ENCODE data around the gene WIPF3.

DNA sequence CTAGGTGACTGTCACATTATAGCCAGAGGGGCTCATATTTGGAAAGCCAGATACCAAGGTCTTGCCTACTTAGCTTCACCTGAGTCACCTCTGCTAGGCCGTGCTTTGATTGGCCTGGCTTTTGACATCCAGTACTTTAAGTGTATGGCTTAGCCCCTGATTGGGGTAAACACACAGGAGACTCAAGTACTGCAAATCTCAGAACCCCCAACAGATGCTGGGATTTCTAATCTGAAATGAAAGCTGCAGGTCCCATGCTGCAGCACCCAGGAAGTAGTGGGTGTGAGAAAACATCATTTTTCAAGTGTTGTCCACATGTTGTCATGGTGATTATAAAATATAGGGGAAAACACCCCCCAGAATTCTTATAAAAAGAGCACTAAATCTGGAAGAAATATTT lies 76.2 kb downstream of the WIPF3 start:
- TF ChIP-seq, protein P1, sequence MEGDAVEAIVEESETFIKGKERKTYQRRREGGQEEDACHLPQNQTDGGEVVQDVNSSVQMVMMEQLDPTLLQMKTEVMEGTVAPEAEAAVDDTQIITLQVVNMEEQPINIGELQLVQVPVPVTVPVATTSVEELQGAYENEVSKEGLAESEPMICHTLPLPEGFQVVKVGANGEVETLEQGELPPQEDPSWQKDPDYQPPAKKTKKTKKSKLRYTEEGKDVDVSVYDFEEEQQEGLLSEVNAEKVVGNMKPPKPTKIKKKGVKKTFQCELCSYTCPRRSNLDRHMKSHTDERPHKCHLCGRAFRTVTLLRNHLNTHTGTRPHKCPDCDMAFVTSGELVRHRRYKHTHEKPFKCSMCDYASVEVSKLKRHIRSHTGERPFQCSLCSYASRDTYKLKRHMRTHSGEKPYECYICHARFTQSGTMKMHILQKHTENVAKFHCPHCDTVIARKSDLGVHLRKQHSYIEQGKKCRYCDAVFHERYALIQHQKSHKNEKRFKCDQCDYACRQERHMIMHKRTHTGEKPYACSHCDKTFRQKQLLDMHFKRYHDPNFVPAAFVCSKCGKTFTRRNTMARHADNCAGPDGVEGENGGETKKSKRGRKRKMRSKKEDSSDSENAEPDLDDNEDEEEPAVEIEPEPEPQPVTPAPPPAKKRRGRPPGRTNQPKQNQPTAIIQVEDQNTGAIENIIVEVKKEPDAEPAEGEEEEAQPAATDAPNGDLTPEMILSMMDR (IDR thresholded peaks at IDR 0.05) = no peak
- no peak for TF ChIP-seq POLR2A (IDR thresholded peaks at IDR 0.05)

All from right lobe of liver (tissue), 4 donors.